Spleen (tissue), 7 donors: ENCODE data around the gene CDH13.
"Not testable (repeated sequence)": the region's sequence is repeated elsewhere in the genome, so short reads cannot be mapped to it uniquely, and the experiment has no call there.

Experiments
- POLR2AphosphoS5 ChIP-seq, 3 donors: sonication (generic); formaldehyde crosslinking; IDR thresholded peaks; one replicate each; pipeline ENCODE4 v1.5.1; 2017; ENCODE audit warnings: antibody characterized with exemption in 3 of 3
- TF ChIP-seq, protein P1 (sequence below), 11 experiments: fragments of 200-600 bp in 7 of 11; fragments of 450-650 bp in 4 of 11; sonication (generic) in 4 of 11; IDR thresholded peaks in 8 of 11; conservative IDR thresholded peaks in 3 of 11; 1 replicate in 7 of 11; 2 replicates in 4 of 11; pipeline versions ENCODE4 v1.4.0 to v1.8.0; 2016 to 2021; ENCODE audit warnings: antibody characterized with exemption in 11 of 11, inconsistent platforms in 4 of 11, mild to moderate bottlenecking in 1 of 11
- donor health status: DM: no; HTN: no; CAD: no; lungs with moderate emphysema.
- donor health status: DM: no; HTN: no; CAD: no.
- donor health status: DM: no; HTN: no; CAD: no.

DNA sequence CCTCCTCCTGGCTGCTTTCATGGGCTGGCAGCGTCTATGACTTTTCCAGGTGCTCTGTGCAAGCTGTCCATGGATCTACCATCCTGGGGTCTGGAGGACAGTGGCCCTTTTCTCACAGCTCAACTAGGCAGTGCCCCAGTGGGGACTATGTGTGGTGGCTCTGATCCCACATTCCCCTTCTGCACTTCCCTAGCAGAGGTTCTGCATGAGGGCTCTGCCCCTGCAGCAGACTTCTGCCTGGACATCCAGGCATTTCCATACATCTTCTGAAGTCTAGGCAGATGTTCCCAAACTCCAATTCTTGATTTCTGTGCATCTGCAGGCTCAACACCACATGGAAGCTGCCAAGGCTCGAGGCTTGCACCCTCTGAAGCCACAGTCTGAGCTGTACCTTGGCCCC is 307.2 kb downstream of the CDH13 start:
- TF ChIP-seq, protein P1, sequence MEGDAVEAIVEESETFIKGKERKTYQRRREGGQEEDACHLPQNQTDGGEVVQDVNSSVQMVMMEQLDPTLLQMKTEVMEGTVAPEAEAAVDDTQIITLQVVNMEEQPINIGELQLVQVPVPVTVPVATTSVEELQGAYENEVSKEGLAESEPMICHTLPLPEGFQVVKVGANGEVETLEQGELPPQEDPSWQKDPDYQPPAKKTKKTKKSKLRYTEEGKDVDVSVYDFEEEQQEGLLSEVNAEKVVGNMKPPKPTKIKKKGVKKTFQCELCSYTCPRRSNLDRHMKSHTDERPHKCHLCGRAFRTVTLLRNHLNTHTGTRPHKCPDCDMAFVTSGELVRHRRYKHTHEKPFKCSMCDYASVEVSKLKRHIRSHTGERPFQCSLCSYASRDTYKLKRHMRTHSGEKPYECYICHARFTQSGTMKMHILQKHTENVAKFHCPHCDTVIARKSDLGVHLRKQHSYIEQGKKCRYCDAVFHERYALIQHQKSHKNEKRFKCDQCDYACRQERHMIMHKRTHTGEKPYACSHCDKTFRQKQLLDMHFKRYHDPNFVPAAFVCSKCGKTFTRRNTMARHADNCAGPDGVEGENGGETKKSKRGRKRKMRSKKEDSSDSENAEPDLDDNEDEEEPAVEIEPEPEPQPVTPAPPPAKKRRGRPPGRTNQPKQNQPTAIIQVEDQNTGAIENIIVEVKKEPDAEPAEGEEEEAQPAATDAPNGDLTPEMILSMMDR (IDR thresholded peaks at IDR 0.05 in 8 of 11, conservative IDR thresholded peaks at IDR 0.05 in 3 of 11): not testable (repeated sequence)
- not testable (repeated sequence) for TF ChIP-seq POLR2AphosphoS5 (IDR thresholded peaks at IDR 0.05)
